ENCODE data around the gene ZNF69. TPM values are rescaled to one million over a fixed set of nuclear protein-coding genes. Genes with fewer than 3 reads are reported as not detected.
"Not testable (repeated sequence)": the region's sequence is repeated elsewhere in the genome, so short reads cannot be mapped to it uniquely, and the experiment has no call there.

The ZNF69 gene
- total RNA-seq, 5 donors from 2014 or later (not counting 1 experiment from before 2014, with no cell fraction given), result 2.2 to 9.6 (median 7.9) TPM

GRCh38 chr19:11927227-11927626 lies 39.6 kb downstream of the ZNF69 start:
- ATAC-seq (replicated peaks in 1 of 4) (no peak), DNase-seq (no peak)
- ChIA-PET POLR2A (no interaction called here), CTCF (interaction anchor here in 1 of 2 donors (0.9 kb wide), 1 partner anchor 34 kb away, joined by 3 read pairs; no protein-coding TSS in a partner anchor)
- no CpG with 5 or more reads among the region's 3 CpGs for WGBS (ENCODE audit: insufficient coverage)
- H3K4me1 ChIP-seq (ENCODE audit: control insufficient read depth in 1 of 2, extremely low read depth in 1 of 2, insufficient read depth in 2 of 2, low read length in 2 of 2), result peaks cover 11 to 40% of the 10 kb centered on the region in 2 experiments
- Mint-ChIP-seq H3K4me3 (peak overlapping the region in 1 of 3 donors; percentile 98), H3K27me3 (no peaks in the 10 kb centered on the region), H3K36me3 (peaks cover 18% of the 10 kb centered on the region), H3K27ac (peak overlapping the region; percentile 52 to 73), H3K9me3 (peaks cover 0 to 3% (median 3%) of the 10 kb centered on the region in 3 donors), H3K4me1 (peaks cover 59 to 65% (median 60%) of the 10 kb centered on the region in 3 donors)
- peaks cover 2 to 6% of the 10 kb centered on the region in 2 donors for H3K36me3 ChIP-seq (ENCODE audit: control insufficient read depth in 2 of 2, extremely low read depth in 1 of 2, insufficient read depth in 1 of 2, low read length in 1 of 2)
- H3K27me3 ChIP-seq (replicated peaks in 1 of 2; ENCODE audit: control insufficient read depth in 2 of 2, extremely low read depth in 1 of 2, insufficient read depth in 2 of 2, low read length in 1 of 2), result no peaks in the 10 kb centered on the region
- H3K4me3 ChIP-seq (ENCODE audit: control insufficient read depth in 1 of 2, extremely low read depth in 1 of 2, low read length in 1 of 2), result no peak overlapping the region
- H3K9me3 ChIP-seq, result no peaks in the 10 kb centered on the region
- H3K27ac ChIP-seq (ENCODE audit: low read length), result no peak overlapping the region

- WGBS (ENCODE audit: insufficient coverage), result no CpG with 5 or more reads among the region's 3 CpGs
- POLR2A ChIA-PET, result no interaction called here
- H3K4me3 ChIP-seq (ENCODE audit: control insufficient read depth in 1 of 2, extremely low read depth in 1 of 2, low read length in 1 of 2), result no peak overlapping the region
- H3K4me1 Mint-ChIP-seq, result peaks cover 33 to 53% (median 42%) of the 10 kb centered on the region in 3 donors
- H3K27me3 ChIP-seq (replicated peaks in 1 of 2; ENCODE audit: control insufficient read depth in 2 of 2, extremely low read depth in 1 of 2, insufficient read depth in 2 of 2, low read length in 1 of 2), result no peaks in the 10 kb centered on the region
- H3K36me3 Mint-ChIP-seq, result peaks cover 38% of the 10 kb centered on the region
- peaks cover 2% of the 10 kb centered on the region for H3K9me3 ChIP-seq
- H3K4me3 Mint-ChIP-seq, result peak overlapping the region in 1 of 3 donors; percentile 10
- ATAC-seq (replicated peaks in 1 of 4) (no peak), DNase-seq (no peak)
- peaks cover 3 to 9% (median 5%) of the 10 kb centered on the region in 3 donors for H3K9me3 Mint-ChIP-seq
- H3K27ac ChIP-seq (ENCODE audit: low read length), result no peak overlapping the region
- H3K27me3 Mint-ChIP-seq, result no peaks in the 10 kb centered on the region
- H3K27ac Mint-ChIP-seq, result peak overlapping the region in 1 of 2 donors; percentile 41
- H3K4me1 ChIP-seq (ENCODE audit: control insufficient read depth in 1 of 2, extremely low read depth in 1 of 2, insufficient read depth in 2 of 2, low read length in 2 of 2), result peaks cover 6 to 17% of the 10 kb centered on the region in 2 experiments
- peaks cover 2 to 6% of the 10 kb centered on the region in 2 donors for H3K36me3 ChIP-seq (ENCODE audit: control insufficient read depth in 2 of 2, extremely low read depth in 1 of 2, insufficient read depth in 1 of 2, low read length in 1 of 2)
- CTCF ChIA-PET, result no interaction called here
Observed at GRCh38 chr19:11931051-11931450, 43.5 kb downstream of the ZNF69 start.

GRCh38 chr19:11931513-11931912 lies 43.9 kb downstream of the ZNF69 start:
- H3K4me3 Mint-ChIP-seq, result no peak overlapping the region
- Histone ChIP-seq H3K27ac (ENCODE audit: low read length) (no peak overlapping the region), H3K27me3 (replicated peaks in 1 of 2; ENCODE audit: control insufficient read depth in 2 of 2, extremely low read depth in 1 of 2, insufficient read depth in 2 of 2, low read length in 1 of 2) (no peaks in the 10 kb centered on the region), H3K4me1 (ENCODE audit: control insufficient read depth in 1 of 2, extremely low read depth in 1 of 2, insufficient read depth in 2 of 2, low read length in 2 of 2) (peaks cover 3 to 12% of the 10 kb centered on the region in 2 experiments), H3K9me3 (peaks cover 2% of the 10 kb centered on the region), H3K4me3 (ENCODE audit: control insufficient read depth in 1 of 2, extremely low read depth in 1 of 2, low read length in 1 of 2) (no peak overlapping the region), H3K36me3 (ENCODE audit: control insufficient read depth in 2 of 2, extremely low read depth in 1 of 2, insufficient read depth in 1 of 2, low read length in 1 of 2) (peaks cover 2 to 6% of the 10 kb centered on the region in 2 donors)
- H3K27ac Mint-ChIP-seq, result no peak overlapping the region
- no peak for ATAC-seq (replicated peaks in 1 of 4)
- H3K27me3 Mint-ChIP-seq, result no peaks in the 10 kb centered on the region
- ChIA-PET CTCF (no interaction called here), POLR2A (no interaction called here)
- peaks cover 3 to 9% (median 9%) of the 10 kb centered on the region in 3 donors for H3K9me3 Mint-ChIP-seq
- H3K4me1 Mint-ChIP-seq, result peaks cover 29 to 52% (median 38%) of the 10 kb centered on the region in 3 donors
- peaks cover 43% of the 10 kb centered on the region for H3K36me3 Mint-ChIP-seq
- WGBS (ENCODE audit: insufficient coverage), result 100% methylated on average over 3 of the region's 3 CpGs
- no peak for DNase-seq

GRCh38 chr19:11935829-11936228 lies 48.2 kb downstream of the ZNF69 start:
- H3K4me1 ChIP-seq (ENCODE audit: control insufficient read depth in 1 of 2, extremely low read depth in 1 of 2, insufficient read depth in 2 of 2, low read length in 2 of 2); H3K4me3 Mint-ChIP-seq; H3K4me3 ChIP-seq (ENCODE audit: control insufficient read depth in 1 of 2, extremely low read depth in 1 of 2, low read length in 1 of 2); ATAC-seq (replicated peaks in 1 of 4); H3K27me3 ChIP-seq (replicated peaks in 1 of 2; ENCODE audit: control insufficient read depth in 2 of 2, extremely low read depth in 1 of 2, insufficient read depth in 2 of 2, low read length in 1 of 2); H3K27me3 Mint-ChIP-seq; DNase-seq; CTCF ChIA-PET; H3K36me3 ChIP-seq (ENCODE audit: control insufficient read depth in 2 of 2, extremely low read depth in 1 of 2, insufficient read depth in 1 of 2, low read length in 1 of 2); POLR2A ChIA-PET; H3K27ac Mint-ChIP-seq; H3K27ac ChIP-seq (ENCODE audit: low read length); H3K9me3 ChIP-seq: not testable (repeated sequence)
- WGBS (ENCODE audit: insufficient coverage), result no CpG with 5 or more reads among the region's 3 CpGs
- Mint-ChIP-seq H3K9me3 (peaks cover 2 to 26% (median 22%) of the 10 kb centered on the region in 3 donors), H3K4me1 (peaks cover 9 to 21% (median 13%) of the 10 kb centered on the region in 3 donors), H3K36me3 (peaks cover 64% of the 10 kb centered on the region)

GRCh38 chr19:11938383-11938782 lies 50.8 kb downstream of the ZNF69 start:
- H3K27me3 Mint-ChIP-seq; H3K27me3 ChIP-seq (replicated peaks in 1 of 2; ENCODE audit: control insufficient read depth in 2 of 2, extremely low read depth in 1 of 2, insufficient read depth in 2 of 2, low read length in 1 of 2); POLR2A ChIA-PET; H3K27ac ChIP-seq (ENCODE audit: low read length); DNase-seq; CTCF ChIA-PET; ATAC-seq (replicated peaks in 1 of 4); H3K4me1 ChIP-seq (ENCODE audit: control insufficient read depth in 1 of 2, extremely low read depth in 1 of 2, insufficient read depth in 2 of 2, low read length in 2 of 2); H3K27ac Mint-ChIP-seq; H3K4me3 Mint-ChIP-seq; H3K4me3 ChIP-seq (ENCODE audit: control insufficient read depth in 1 of 2, extremely low read depth in 1 of 2, low read length in 1 of 2); H3K36me3 ChIP-seq (ENCODE audit: control insufficient read depth in 2 of 2, extremely low read depth in 1 of 2, insufficient read depth in 1 of 2, low read length in 1 of 2): not testable (repeated sequence)
- Mint-ChIP-seq H3K4me1 (peaks cover 0 to 12% (median 5%) of the 10 kb centered on the region in 3 donors), H3K36me3 (peaks cover 71% of the 10 kb centered on the region), H3K9me3 (peaks cover 0 to 36% (median 36%) of the 10 kb centered on the region in 3 donors)
- WGBS (ENCODE audit: insufficient coverage), result no CpG with 5 or more reads among the region's 3 CpGs
- H3K9me3 ChIP-seq, result peaks cover 10% of the 10 kb centered on the region

GRCh38 chr19:11941361-11941887 lies 53.8 kb downstream of the ZNF69 start:
- ATAC-seq (replicated peaks in 1 of 4); H3K27me3 Mint-ChIP-seq; H3K4me3 ChIP-seq (ENCODE audit: control insufficient read depth in 1 of 2, extremely low read depth in 1 of 2, low read length in 1 of 2); H3K27ac ChIP-seq (ENCODE audit: low read length); H3K27ac Mint-ChIP-seq; CTCF ChIA-PET; H3K4me1 Mint-ChIP-seq; DNase-seq; H3K4me1 ChIP-seq (ENCODE audit: control insufficient read depth in 1 of 2, extremely low read depth in 1 of 2, insufficient read depth in 2 of 2, low read length in 2 of 2); H3K27me3 ChIP-seq (replicated peaks in 1 of 2; ENCODE audit: control insufficient read depth in 2 of 2, extremely low read depth in 1 of 2, insufficient read depth in 2 of 2, low read length in 1 of 2); POLR2A ChIA-PET; H3K4me3 Mint-ChIP-seq: not testable (repeated sequence)
- Histone ChIP-seq H3K36me3 (ENCODE audit: control insufficient read depth in 2 of 2, extremely low read depth in 1 of 2, insufficient read depth in 1 of 2, low read length in 1 of 2) (peaks cover 13 to 28% of the 10 kb centered on the region in 2 donors), H3K9me3 (peaks cover 13% of the 10 kb centered on the region)
- H3K9me3 Mint-ChIP-seq, result peaks cover 0 to 45% (median 43%) of the 10 kb centered on the region in 3 donors
- 98% methylated on average over 11 of the region's 29 CpGs for WGBS (ENCODE audit: insufficient coverage)
- peaks cover 83% of the 10 kb centered on the region for H3K36me3 Mint-ChIP-seq

Measured in T-cell (primary cell).